Large intestine (tissue), 3 donors: Measurements from ENCODE around the gene MMP24OS. TPM values are rescaled to one million over a fixed set of nuclear protein-coding genes. Genes with fewer than 3 reads are reported as not detected.
A peak's percentile ranks its signal among the peaks of the same experiment; 100 is the strongest.

Source experiments
- DNase-seq, 2 donors: peaks; one replicate each; pipeline versions ENCODE4 v3.0.0 to v3.0.0-alpha.2; 2013
- H3K27ac ChIP-seq: one replicate; pipeline ENCODE4 v1.5.1; 2013; ENCODE audit warnings: low read length
- H3K27me3 ChIP-seq: 2 replicates; pipeline ENCODE4 v1.6.1; 2013; ENCODE audit warnings: low read length; ENCODE audit not compliant: control insufficient read depth, insufficient read depth
- H3K36me3 ChIP-seq: 2 replicates; pipeline ENCODE4 v1.6.1; 2013; ENCODE audit warnings: low read length; ENCODE audit not compliant: control insufficient read depth, insufficient read depth
- H3K4me1 ChIP-seq: one replicate; pipeline ENCODE4 v1.6.1; 2013; ENCODE audit warnings: low read length; ENCODE audit not compliant: control insufficient read depth, insufficient read depth
- H3K4me3 ChIP-seq: one replicate; pipeline ENCODE4 v1.5.1; 2013; ENCODE audit warnings: low read length
- H3K9me3 ChIP-seq: one replicate; pipeline ENCODE4 v1.6.1; 2013; ENCODE audit warnings: mild to moderate bottlenecking, low read depth, low read length, moderate library complexity; ENCODE audit not compliant: control insufficient read depth
- WGBS: methylation state at CpG from one replicate; pipeline ENCODE4 v1.1.5; 2013; ENCODE audit warnings: low lambda C conversion rate; ENCODE audit not compliant: insufficient coverage; 5-methylcytosine and 5-hydroxymethylcytosine counted together
- polyA plus RNA-seq: library from polyadenylated mRNA; unstranded; fragments of 120-200 nt; gene quantifications from one replicate; pipeline ENCODE4 v1.2.1, GENCODE V29; 2013

The MMP24OS gene
- polyA plus RNA-seq, 1 donor = 43.8 TPM

GRCh38 chr20:35285806-35286076, 7.8 kb upstream of the MMP24OS start:
- WGBS = no CpG with 5 or more reads among the region's 5 CpGs
- no peak for DNase-seq
- Histone ChIP-seq H3K4me1 (peaks cover 39% of the 10 kb centered on the region), H3K4me3 (no peak overlapping the region), H3K36me3 (peaks cover 22% of the 10 kb centered on the region), H3K27me3 (no peaks in the 10 kb centered on the region), H3K27ac (peak overlapping the region; percentile 94), H3K9me3 (no peaks in the 10 kb centered on the region)

GRCh38 chr20:35284992-35285805, 7.3 kb upstream of the MMP24OS start:
- peak overlapping the region; percentile 94 for H3K27ac ChIP-seq
- DNase-seq = no peak
- peak overlapping the region; percentile 98 for H3K4me3 ChIP-seq
- peaks cover 28% of the 10 kb centered on the region for H3K36me3 ChIP-seq
- H3K9me3 ChIP-seq = no peaks in the 10 kb centered on the region
- WGBS = 0% methylated on average over 1 of the region's 19 CpGs
- H3K4me1 ChIP-seq = peaks cover 39% of the 10 kb centered on the region
- H3K27me3 ChIP-seq = no peaks in the 10 kb centered on the region

- peak within 1 kb of the TSS; percentile 94 for H3K27ac ChIP-seq
- H3K9me3 ChIP-seq = no peaks in the 10 kb centered on the region
- H3K4me3 ChIP-seq = peak within 1 kb of the TSS; percentile 98
- WGBS = no CpG with 5 or more reads among the region's 61 CpGs
- no peaks in the 10 kb centered on the region for H3K27me3 ChIP-seq
- DNase-seq = peak; percentile 87 to 96
- peaks cover 35% of the 10 kb centered on the region for H3K36me3 ChIP-seq
- H3K4me1 ChIP-seq = peaks cover 39% of the 10 kb centered on the region
Measured at GRCh38 chr20:35284267-35284991, 6.5 kb upstream of the MMP24OS start, which contains the start of gene EIF6. TSS of gene EIF6 (minus strand) at chr20:35284772. CDS start at chr20:35284487, 285 bp downstream.

- WGBS = no CpG with 5 or more reads among the region's 24 CpGs
- Histone ChIP-seq H3K9me3 (no peaks in the 10 kb centered on the region), H3K4me1 (peaks cover 39% of the 10 kb centered on the region), H3K36me3 (peaks cover 43% of the 10 kb centered on the region), H3K27me3 (no peaks in the 10 kb centered on the region), H3K4me3 (peak overlapping the region; percentile 98), H3K27ac (peak overlapping the region; percentile 94)
- no peak for DNase-seq
Measured at GRCh38 chr20:35283441-35284266, 5.7 kb upstream of the MMP24OS start.

- Histone ChIP-seq H3K36me3 (peaks cover 50% of the 10 kb centered on the region), H3K27ac (no peak overlapping the region), H3K9me3 (no peaks in the 10 kb centered on the region), H3K4me1 (peaks cover 27% of the 10 kb centered on the region), H3K4me3 (no peak overlapping the region), H3K27me3 (no peaks in the 10 kb centered on the region)
- DNase-seq = no peak
- whole genome bisulfite sequencing = no CpG with 5 or more reads among the region's 10 CpGs
Measured at GRCh38 chr20:35281506-35282101, 3.7 kb upstream of the MMP24OS start.

GRCh38 chr20:35280523-35280922, 2.6 kb upstream of the MMP24OS start:
- DNase-seq = no peak
- H3K27me3 ChIP-seq = no peaks in the 10 kb centered on the region
- peaks cover 22% of the 10 kb centered on the region for H3K4me1 ChIP-seq
- peaks cover 60% of the 10 kb centered on the region for H3K36me3 ChIP-seq
- H3K27ac ChIP-seq = no peak overlapping the region
- H3K4me3 ChIP-seq = no peak overlapping the region
- H3K9me3 ChIP-seq = no peaks in the 10 kb centered on the region
- no CpG with 5 or more reads among the region's 6 CpGs for WGBS

- Histone ChIP-seq H3K4me1 (peaks cover 15% of the 10 kb centered on the region), H3K9me3 (no peaks in the 10 kb centered on the region), H3K4me3 (no peak overlapping the region), H3K36me3 (peaks cover 68% of the 10 kb centered on the region), H3K27me3 (no peaks in the 10 kb centered on the region), H3K27ac (no peak overlapping the region)
- no CpG with 5 or more reads among the region's 7 CpGs for WGBS
- DNase-seq = no peak
Measured at GRCh38 chr20:35279533-35280174, 1.7 kb upstream of the MMP24OS start.

- H3K27ac ChIP-seq = peak overlapping the region; percentile 94
- no peaks in the 10 kb centered on the region for H3K27me3 ChIP-seq
- peaks cover 70% of the 10 kb centered on the region for H3K36me3 ChIP-seq
- H3K4me1 ChIP-seq = peaks cover 15% of the 10 kb centered on the region
- no peak for DNase-seq
- WGBS = no CpG with 5 or more reads among the region's 5 CpGs
- no peaks in the 10 kb centered on the region for H3K9me3 ChIP-seq
- H3K4me3 ChIP-seq = no peak overlapping the region
Measured at GRCh38 chr20:35279040-35279439, 1.1 kb upstream of the MMP24OS start.

- H3K36me3 ChIP-seq = peaks cover 59% of the 10 kb centered on the region
- DNase-seq = no peak
- H3K27ac ChIP-seq = peak overlapping the region; percentile 94
- H3K4me3 ChIP-seq = peak overlapping the region; percentile 61
- H3K9me3 ChIP-seq = no peaks in the 10 kb centered on the region
- H3K27me3 ChIP-seq = no peaks in the 10 kb centered on the region
- peaks cover 10% of the 10 kb centered on the region for H3K4me1 ChIP-seq
- whole genome bisulfite sequencing = 0% methylated on average over 1 of the region's 10 CpGs
Measured at GRCh38 chr20:35277127-35277526, 795 bp downstream of the MMP24OS start.
